Heart left ventricle (tissue), 13 donors: ENCODE measurements around the gene TNFAIP2.

Source experiments
- POLR2A ChIP-seq, 2 donors: fragments of 450-650 bp; IDR thresholded peaks; one replicate each; pipeline ENCODE4 v1.6.1; 2017; ENCODE audit warnings: antibody characterized with exemption in 2 of 2, mild to moderate bottlenecking in 2 of 2, moderate library complexity in 2 of 2
- TF ChIP-seq, protein P1 (sequence below), 12 donors: fragments of 200-600 bp; sonication (generic) in 4 of 12; IDR thresholded peaks; one replicate each; pipeline versions ENCODE4 v1.5.0 to v1.8.0; 2018 to 2022; ENCODE audit warnings: antibody characterized with exemption in 12 of 12, mild to moderate bottlenecking in 5 of 12
- donor health status: ischemic (EF 13 %, LVEDD 7.1; RV severe dilation, severe dysfunction).
- donor health status: DM: no; HTN: yes; CAD: no.
- donor health status: DM: no; HTN: no; CAD: no.
- donor health status: ischemic (EF 25% LVEDD 6.9; RV normal size, moderate dysfunction).
- donor health status: ischemic (EF 25% LVEDD 5.7; RV mildly dilated, moderate dysfunction).
- donor health status: ischemic (EF 35%, LVEDD 5.7; RV mildly dilated, moderate dysfunction).
- donor health status: nonischemic (EF 11% LVEDD 7.7; RV severe dilation, severe dysfunction).
- donor health status: DM: yes; HTN: yes; CAD: no.
- donor health status: PGD.
- donor health status: ischemic (EF 29% LVEDD 5.4; RV normal size, mild dysfunction).
- donor health status: nonischemic (EF 23%, LVEDD 6.1; RV moderate dilation, normal function).

GRCh38 chr14:103113303-103113702, 10.0 kb upstream of the TNFAIP2 start:
- TF ChIP-seq, protein P1, sequence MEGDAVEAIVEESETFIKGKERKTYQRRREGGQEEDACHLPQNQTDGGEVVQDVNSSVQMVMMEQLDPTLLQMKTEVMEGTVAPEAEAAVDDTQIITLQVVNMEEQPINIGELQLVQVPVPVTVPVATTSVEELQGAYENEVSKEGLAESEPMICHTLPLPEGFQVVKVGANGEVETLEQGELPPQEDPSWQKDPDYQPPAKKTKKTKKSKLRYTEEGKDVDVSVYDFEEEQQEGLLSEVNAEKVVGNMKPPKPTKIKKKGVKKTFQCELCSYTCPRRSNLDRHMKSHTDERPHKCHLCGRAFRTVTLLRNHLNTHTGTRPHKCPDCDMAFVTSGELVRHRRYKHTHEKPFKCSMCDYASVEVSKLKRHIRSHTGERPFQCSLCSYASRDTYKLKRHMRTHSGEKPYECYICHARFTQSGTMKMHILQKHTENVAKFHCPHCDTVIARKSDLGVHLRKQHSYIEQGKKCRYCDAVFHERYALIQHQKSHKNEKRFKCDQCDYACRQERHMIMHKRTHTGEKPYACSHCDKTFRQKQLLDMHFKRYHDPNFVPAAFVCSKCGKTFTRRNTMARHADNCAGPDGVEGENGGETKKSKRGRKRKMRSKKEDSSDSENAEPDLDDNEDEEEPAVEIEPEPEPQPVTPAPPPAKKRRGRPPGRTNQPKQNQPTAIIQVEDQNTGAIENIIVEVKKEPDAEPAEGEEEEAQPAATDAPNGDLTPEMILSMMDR (IDR thresholded peaks at IDR 0.05), result no peak
- no peak for TF ChIP-seq POLR2A (IDR thresholded peaks at IDR 0.05)
